Fibroblast of skin of right quadriceps (primary cell): Measurements from ENCODE around the gene NGFR.
"Not testable (repeated sequence)": the region's sequence is repeated elsewhere in the genome, so short reads cannot be mapped to it uniquely, and the experiment has no call there.

Experiments
- DNase-seq: peaks from one replicate; pipeline ENCODE4 v3.0.0-alpha.2; 2013

NGFR gene

DNA sequence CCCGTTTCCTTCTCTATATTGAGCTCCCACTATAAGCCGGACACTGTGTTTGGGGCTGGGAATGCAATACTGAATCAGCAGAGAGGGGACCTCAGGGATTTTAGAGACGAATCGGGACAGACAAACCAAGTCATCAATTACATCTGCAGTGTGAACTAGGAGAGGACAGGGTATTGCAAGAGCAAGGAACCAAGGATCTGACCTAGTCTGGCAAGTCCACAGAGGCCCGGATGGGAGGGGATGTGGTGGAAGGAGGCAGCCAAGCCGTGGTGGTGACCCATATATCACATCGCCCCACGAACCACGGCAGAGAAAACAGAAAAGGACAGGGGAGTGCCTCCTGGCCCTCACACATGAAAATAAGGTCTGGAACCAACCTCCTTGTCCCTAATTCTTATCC is 52.5 kb downstream of the NGFR start:
- no peak for DNase-seq

DNA sequence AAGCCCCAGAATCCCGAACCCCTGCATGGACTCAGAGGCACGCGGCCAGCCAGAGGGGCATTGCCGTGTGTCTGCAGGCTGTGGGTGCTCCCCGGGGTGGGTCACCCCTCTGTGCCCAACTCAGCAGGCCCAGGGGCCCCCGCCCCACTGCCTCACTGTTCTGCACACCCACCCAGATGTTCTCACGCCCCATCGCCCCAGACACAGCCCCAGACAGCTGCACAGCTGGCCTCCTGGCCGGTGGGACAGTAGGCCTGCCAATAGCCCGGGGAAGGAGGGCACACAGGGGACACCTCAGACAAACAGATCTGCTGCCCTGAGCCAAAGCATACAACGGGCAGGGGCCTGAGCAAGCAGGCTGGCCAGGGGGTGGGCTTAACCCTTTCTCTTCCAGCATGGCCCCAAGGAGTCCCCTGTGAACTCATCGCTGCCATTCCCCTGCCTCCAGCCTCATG is 53.0 kb downstream of the NGFR start:
- no peak for DNase-seq

DNA sequence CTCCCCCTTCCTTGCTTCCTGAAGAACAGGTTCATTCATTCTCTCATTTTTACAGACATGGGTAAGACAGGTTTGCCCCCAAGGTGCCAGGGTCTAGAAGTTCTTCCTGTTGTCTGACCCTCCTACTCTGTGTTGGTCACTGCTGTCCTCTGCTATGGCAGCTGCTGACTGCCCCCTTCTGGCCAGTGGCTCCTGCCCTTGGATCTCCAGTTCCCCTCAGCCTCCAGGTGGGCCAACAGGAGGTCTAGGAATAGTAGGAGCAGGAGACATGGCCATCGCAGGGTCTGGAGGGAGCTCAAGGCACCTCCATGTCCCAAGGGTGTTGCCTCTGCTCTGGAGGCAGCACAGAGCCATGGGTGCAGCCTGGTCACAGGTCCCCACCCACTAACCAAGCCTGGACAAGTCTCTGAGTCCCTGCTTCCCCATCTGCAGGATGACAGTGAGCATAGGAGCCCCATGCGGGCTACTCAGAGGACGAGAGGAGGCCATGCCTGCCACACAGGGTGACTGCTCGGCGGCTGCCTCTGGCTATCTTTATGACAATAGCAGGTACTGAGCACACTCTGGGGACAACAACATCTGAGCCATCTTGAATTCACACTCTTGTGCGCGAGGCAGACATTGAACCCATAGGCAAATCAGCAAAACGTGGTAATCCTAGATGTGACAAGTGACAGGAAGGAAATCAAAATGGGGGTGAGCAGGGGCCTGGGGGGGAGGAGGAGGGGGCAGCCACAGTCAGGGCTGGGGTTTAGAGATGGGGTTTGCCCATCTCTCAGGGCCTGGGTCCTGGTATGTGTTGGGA is 53.6 kb downstream of the NGFR start:
- DNase-seq: no peak

DNA sequence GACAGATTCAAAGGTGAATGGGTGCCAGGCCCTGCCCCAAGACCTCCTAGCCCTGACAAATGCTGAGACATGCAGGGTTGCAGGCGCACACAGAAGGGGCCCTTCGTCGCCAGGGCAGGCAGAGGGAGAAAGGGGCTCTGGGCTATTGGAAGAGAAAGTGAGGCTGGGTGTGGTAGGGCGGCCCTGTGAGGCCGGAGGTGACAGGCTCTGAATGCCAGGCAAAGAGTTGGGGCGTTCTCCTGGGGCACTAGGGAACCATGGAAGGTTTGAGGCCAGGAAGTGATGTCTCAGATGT is 54.2 kb downstream of the NGFR start:
- DNase-seq: no peak

DNA sequence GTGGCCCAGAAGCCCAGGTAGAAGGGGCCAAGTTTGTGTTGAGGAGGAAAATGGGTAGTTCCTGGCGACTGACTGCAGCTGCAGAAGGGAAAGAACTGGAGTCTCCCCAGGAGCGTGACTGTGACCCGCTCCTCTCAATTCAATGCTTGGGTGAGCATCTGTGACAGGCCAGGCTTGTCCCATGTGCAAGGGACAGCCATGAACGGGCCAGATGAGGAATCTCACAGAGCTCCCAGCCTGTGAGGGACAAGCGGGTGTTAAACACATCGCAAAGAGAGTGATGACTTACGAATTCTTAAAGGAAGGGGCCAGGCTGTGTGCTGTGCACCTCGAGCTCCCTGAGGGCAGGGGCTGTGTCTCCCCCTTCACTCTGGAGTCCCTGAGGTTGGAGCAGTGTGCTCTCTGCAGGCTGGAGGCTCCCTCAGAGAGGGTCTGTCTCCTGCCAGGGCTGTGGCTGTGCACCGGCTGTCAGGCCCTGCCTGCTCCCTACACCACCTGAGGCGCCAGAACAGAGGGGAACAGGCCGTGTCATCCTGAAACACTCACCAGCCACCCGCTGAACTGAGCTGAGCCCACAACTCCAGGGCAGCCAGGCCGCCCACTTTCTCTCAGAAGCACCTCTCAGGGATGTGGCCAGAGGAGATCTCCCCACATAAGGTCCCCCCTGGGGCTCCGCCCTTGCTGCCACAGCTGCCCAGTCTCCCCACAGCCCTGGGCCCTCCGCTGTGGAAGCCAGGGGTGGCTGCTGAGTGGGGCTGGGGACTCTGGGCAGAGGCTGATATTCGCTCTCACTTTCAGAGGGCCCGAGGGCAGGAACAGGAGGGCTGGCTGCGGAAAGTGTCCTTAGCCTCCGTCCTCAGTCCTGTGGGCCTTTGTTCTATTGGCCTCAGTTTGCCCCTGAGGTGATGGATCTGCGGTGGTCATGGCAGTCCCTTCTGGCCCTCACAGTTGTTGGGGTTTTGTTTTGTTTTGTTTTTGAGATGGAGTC is 54.9 kb downstream of the NGFR start:
- no peak for DNase-seq

DNA sequence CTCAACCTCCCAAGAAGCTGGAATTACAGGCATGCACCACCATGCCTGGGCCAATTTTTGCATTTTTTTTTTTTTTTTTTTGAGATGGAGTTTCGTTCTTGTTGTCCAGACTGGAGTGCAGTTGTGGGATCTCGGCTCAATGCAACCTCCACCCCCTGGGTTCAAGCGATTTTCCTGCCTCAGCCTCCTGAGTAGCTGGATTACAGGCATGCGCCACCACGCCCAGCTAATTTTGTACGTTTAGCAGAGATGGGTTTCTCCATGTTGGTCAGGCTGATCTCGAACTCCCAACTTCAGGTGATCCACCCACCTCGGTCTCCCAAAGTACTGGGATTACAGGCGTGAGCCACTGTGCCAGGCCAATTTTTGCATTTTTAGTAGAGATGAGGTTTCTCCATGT is 55.7 kb downstream of the NGFR start:
- not testable (repeated sequence) for DNase-seq

DNA sequence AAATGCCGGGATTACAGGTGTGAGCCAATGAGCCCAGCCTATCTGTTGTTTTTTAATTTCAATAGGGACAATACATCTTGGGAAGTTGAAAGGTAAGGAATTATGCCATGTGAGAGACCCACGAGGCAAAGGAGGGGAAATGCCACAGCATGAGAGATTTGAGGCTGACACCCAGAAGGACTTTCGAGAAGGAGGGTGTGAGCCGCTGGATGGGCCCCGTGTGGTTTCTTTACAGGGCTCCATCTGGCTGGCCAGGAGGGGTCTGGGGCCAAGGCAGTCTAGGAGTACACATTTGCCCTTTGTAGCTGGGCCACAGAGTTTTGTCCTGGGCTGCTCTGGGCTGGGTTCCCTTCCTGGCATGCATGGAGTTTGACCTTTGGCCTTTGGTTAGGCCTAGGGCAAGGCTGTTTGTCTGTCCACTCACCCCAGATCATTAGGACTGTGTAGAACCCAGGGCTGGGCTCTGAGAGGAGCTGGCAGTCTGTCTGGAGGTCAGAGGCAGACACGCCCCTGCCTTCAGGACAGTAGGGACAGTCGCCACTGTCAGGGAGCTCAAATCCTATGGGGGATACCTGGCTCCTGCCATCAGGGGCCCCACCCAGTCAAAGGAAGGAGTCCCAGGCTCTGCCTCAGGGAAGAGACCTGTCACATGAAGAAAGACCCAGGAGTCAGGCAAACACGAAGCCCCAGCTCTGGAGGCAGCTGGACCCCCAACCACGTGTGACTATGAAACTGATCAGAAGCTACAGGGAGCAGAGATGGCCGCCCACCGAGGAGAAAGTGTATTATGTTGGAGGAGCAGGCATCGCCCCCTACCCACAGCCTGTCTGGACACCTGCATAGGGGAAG is 56.4 kb downstream of the NGFR start:
- no peak for DNase-seq

DNA sequence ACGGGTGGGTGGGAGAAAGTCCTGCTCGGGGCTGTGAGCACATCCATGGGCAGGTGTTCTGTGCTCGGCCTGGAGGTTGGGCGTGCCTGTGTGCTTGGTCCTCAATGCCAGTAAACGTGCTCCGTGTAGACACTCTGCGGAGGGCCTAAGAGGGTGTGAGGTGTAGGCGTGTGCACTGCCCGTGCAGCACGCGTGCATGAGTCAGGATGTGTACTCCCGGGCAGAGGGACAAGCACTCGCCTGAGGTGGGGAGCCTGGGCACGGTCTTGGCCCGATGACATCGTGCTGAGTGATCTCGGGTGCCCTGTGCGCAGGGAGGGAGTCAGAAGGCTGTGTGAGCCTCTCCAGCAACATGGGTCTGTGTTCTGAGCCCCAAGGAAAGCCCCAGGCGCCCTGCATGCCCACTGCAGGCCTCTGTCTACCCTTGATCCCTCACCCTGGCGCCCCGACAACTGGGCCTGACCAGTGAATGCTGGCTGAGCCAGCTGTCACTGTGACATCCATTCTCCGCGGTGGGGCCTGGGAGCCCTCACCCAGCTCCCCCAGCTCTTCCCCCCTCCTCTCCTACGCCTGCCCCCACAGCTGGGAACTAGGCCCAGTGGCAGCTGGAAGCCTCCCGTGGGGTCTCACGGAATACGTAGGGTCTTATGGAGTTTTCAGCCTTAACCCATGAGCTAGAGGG is 57.1 kb downstream of the NGFR start:
- DNase-seq: no peak

DNA sequence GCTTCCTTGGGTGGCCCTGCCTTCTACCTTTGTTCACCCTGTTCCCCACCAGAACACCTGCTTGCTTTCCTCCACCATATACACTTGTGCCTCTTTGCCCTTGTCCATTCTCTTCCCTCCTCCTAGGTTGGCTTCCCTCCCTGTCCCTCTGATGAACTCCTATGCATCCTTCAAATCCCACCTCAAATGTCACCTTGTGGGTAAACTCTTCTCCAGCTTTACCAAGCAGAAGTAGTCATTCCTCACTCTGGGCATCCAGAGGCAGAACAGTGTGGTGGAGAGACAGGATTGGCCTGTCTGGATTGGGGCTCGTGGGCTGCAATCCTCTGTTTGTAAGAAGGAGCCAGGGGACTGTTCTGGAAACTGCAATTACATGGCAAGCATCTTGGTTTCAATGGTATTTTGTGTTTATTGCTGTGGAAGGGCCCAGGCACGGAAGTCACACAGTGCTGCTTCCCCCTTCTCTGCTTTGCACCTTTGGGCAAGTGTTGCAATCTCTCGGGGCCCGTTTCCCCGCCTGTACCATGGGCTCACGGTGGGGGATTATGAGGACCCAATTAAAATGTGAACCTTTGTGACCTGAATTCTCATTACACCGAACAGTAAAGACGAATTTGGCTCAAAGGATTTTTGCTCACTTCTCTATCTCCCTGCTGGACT is 58.7 kb downstream of the NGFR start:
- DNase-seq: no peak

DNA sequence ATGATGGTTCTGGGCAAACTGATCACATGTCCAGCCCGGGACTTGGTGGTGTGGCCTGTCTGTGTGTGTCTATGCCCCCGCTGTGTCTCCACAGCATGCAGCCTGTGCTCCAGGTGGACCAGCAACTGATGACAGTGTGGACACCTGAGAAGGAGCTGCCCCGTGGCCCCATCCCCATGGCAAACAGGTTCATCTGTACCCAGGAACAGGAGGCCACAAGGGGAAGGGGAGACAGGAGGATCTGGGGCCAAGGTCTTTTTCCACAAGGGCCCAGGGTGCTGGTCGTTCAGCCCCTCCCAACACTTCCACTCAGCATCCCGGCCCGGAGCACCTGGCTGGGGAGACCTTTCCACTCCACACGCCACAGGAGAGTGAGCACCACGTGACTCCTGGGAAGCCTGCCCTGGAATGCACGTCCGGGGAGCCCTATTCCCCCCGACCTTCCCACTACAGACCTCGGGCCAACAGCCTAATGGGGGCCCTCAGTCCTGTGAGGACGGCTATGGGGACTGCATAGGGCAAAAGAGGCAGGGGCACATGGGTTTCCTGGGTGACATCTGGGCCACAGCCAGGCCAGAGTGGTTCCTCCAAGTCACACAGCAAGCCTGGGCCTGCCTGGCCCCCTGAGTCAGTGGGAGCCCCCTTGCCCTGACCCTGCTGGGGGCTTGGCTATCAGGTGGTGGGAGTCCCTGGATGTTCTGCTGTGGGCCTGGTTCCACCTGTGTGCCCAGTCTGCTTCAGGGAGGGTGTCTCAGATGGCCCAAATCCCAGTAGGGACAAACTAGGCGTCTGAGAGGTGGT is 59.8 kb downstream of the NGFR start:
- no peak for DNase-seq

DNA sequence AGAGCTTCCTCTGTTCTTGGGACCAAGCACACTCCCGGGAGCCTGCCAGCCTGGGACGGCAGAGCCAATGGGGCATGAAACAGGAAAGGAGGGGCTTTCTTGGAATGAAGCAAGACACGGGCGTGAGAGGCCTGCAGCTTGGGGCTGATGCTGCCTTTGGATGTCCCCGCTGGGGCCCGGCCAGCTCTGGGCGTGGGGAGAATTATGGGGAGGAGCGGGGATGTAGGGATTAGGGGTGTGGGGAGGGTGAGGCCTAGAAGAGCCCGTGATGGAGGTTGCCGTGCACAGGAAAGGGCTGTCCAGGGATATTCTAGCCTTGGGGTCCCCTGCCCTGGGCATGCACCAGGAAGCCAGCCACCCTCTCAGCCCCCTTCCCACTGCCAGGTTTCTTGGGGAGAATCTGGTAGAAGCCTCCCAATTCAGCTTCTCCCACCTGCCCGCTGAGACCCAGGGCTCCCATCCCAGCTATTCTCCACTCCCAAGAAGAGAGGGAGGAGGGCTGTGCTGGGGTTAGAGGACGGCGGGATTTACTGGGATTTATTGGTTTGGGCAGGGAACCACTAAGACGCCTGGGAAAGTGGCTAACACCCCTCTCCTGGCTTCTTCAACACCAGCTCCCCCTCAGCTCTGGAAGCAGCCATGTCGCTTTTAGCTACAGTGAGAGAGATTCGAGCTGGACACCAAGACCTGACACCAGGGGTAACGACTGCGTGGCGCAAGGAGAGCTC is 60.6 kb downstream of the NGFR start:
- DNase-seq: no peak

DNA sequence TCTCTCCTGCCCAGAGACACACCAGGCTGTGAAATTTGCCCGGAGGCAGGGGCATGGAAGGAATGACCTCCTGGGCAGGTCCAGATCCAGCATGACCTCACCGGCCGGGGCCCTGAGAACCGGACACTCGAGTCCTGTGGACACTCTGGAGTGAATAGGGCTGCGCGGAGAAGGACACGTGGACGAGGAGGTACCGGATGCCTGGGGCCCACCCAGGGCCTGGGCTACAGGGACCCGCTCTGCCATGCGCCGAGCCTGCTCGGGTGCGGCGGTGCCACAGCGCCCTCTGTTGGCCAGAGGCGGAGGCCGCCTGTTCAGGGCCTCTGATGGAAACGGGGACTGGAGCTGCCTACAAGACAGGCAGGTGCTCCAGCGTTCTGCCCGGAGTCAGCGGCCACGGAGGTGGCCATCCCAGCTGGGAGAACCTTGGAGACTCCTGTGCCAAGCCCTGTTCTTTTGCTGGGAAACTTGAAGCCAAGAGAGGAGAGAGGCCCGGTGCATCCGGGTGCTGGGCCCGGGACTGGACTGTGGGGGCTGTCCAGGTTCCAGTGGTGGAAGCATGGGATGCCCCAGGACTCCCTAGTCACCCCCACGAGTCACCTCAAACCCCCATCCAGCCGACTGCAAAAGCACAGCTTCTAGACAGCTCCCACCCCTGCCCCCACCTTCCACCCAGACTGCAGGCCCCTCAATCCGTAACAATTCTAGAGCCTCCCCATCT is 61.3 kb downstream of the NGFR start:
- peak; percentile 63 for DNase-seq

DNA sequence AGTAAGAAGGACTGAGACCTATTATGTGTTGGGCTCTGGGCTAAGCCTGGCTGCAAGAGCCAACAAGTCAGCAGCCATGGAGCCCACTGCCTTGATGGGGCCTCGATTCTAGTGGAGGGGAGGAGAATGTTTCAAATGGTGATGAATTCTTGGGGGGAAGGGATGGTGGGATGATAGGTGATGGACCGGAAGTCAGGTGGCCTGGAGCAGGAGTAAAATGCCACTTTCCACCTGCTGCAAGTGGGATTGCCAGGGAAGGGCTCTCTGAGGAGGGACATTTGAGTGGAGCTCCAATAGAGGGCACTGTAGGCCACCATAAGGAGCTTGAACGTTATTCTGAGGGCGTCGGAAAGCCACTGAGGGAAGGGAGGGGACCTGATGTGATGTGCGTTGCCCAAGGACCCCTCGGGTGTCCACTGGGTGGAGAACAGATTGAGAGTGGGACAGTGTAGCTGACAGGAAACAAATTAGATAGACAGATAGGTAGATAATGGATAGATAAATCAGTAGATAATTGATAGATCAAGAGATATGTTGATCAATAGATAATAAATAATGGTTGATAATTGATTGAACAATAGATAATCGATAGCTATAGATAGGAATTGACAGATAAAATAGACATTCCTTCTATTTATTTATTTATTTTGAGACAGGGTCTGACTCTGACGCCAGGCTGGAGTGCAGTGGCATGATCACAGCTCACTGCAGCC is 62.4 kb downstream of the NGFR start:
- peak; percentile 27 for DNase-seq
